ENCODE measurements around the gene TARBP2. TPM values are rescaled to one million over a fixed set of nuclear protein-coding genes. Genes with fewer than 3 reads are reported as not detected.

The TARBP2 gene
- total RNA-seq, 1 experiment from 2014 or later: 47.8 TPM

GRCh38 chr12:53507603-53507885, 6.5 kb downstream of the TARBP2 start:
- intact Hi-C loops (cut with micrococcal nuclease; ENCODE audit: unreplicated experiment): loop anchor here (10.0 kb wide), 1 partner anchor 443 kb away; no protein-coding TSS in a partner anchor
- TF ChIP-seq CTCF (conservative IDR thresholded peaks at IDR 0.05) (no peak), EZH2 (IDR thresholded peaks at IDR 0.05; ENCODE audit: low read depth) (no peak)
- POLR2A ChIA-PET (ENCODE audit: unreplicated experiment): no interaction called here
- Histone ChIP-seq H2AFZ (no peak overlapping the region), H3K4me2 (no peak overlapping the region), H3K27ac (no peak overlapping the region), H3K4me1 (replicated peaks; ENCODE audit: insufficient read depth) (peaks cover 3% of the 10 kb centered on the region), H3F3A (ENCODE audit: insufficient read depth, low read depth) (peaks cover 10% of the 10 kb centered on the region; the same call in 1 of the 2 replicates), H3K9me3 (ENCODE audit: insufficient read depth, low read depth) (no peaks in the 10 kb centered on the region), H4K20me1 (ENCODE audit: insufficient read depth) (no peaks in the 10 kb centered on the region), H3K79me2 (ENCODE audit: low read depth) (peaks cover 15% of the 10 kb centered on the region), H3K27me3 (ENCODE audit: insufficient read depth, low read depth) (no peaks in the 10 kb centered on the region), H3K9me2 (ENCODE audit: insufficient read depth) (no peaks in the 10 kb centered on the region), H3K4me3 (no peak overlapping the region), H3K36me3 (ENCODE audit: low read depth) (no peaks in the 10 kb centered on the region)
- no peak for DNase-seq
- CTCF ChIA-PET: interaction anchor here (1.8 kb wide), 1 partner anchor 86 kb away, joined by 11 read pairs; no protein-coding TSS in a partner anchor
- BruUV-seq (replicated peaks): no TSS peak

- no peaks in the 10 kb centered on the region for H3K27me3 ChIP-seq (ENCODE audit: insufficient read depth, low read depth)
- no peaks in the 10 kb centered on the region for H3K9me2 ChIP-seq (ENCODE audit: insufficient read depth)
- H4K20me1 ChIP-seq (ENCODE audit: insufficient read depth): no peaks in the 10 kb centered on the region
- H3K4me2 ChIP-seq: no peak overlapping the region
- TF ChIP-seq EZH2 (IDR thresholded peaks at IDR 0.05; ENCODE audit: low read depth) (no peak), CTCF (conservative IDR thresholded peaks at IDR 0.05) (peak; percentile 90)
- H3K36me3 ChIP-seq (ENCODE audit: low read depth): no peaks in the 10 kb centered on the region
- no peak overlapping the region for H3K27ac ChIP-seq
- no peaks in the 10 kb centered on the region for H3K4me1 ChIP-seq (replicated peaks; ENCODE audit: insufficient read depth)
- no peaks in the 10 kb centered on the region for H3K9me3 ChIP-seq (ENCODE audit: insufficient read depth, low read depth)
- ChIA-PET POLR2A (ENCODE audit: unreplicated experiment) (interaction anchor here (0.6 to 0.7 kb wide), 2 partner anchors 167 to 1316 kb away, joined by 3 to 4 read pairs; partner anchors contain the start of gene ATP5MC2), CTCF (interaction anchor here (0.6 to 1.8 kb wide), 7 partner anchors 17 to 492 kb away, joined by 3 to 11 read pairs (median 4); partner anchors contain the start of gene ATP5MC2)
- peak; percentile 51 to 81 for DNase-seq
- H3K79me2 ChIP-seq (ENCODE audit: low read depth): peaks cover 4% of the 10 kb centered on the region; the same call in 1 of the 2 replicates
- BruUV-seq (replicated peaks): no TSS peak
- peaks cover 10% of the 10 kb centered on the region; the same call in 1 of the 2 replicates for H3F3A ChIP-seq (ENCODE audit: insufficient read depth, low read depth)
- no peak overlapping the region for H2AFZ ChIP-seq
- intact Hi-C loops (cut with micrococcal nuclease; ENCODE audit: unreplicated experiment): loop anchor here (1.0 to 10.0 kb wide), 4 partner anchors 88 to 444 kb away; no protein-coding TSS in a partner anchor
- H3K4me3 ChIP-seq: no peak overlapping the region
Observed at GRCh38 chr12:53508534-53509170, 7.6 kb downstream of the TARBP2 start.

- ChIA-PET POLR2A (ENCODE audit: unreplicated experiment) (no interaction called here), CTCF (interaction anchor here (1.0 kb wide), 1 partner anchor 447 kb away, joined by 3 read pairs; no protein-coding TSS in a partner anchor)
- intact Hi-C loops (cut with micrococcal nuclease; ENCODE audit: unreplicated experiment): no loop called here
Observed at GRCh38 chr12:53510181-53510812, 9.2 kb downstream of the TARBP2 start.

More at GRCh38 chr12:53510181-53510812, 9.2 kb downstream of the TARBP2 start:
- no peak overlapping the region for H3K4me2 ChIP-seq
- DNase-seq: no peak
- no peaks in the 10 kb centered on the region for H3K4me1 ChIP-seq (replicated peaks; ENCODE audit: insufficient read depth)
- no peak overlapping the region for H2AFZ ChIP-seq
- no peaks in the 10 kb centered on the region for H3K9me2 ChIP-seq (ENCODE audit: insufficient read depth)
- TF ChIP-seq CTCF (conservative IDR thresholded peaks at IDR 0.05): no peak
- TF ChIP-seq EZH2 (IDR thresholded peaks at IDR 0.05; ENCODE audit: low read depth): no peak
- BruUV-seq (replicated peaks): no TSS peak
- H3K36me3 ChIP-seq (ENCODE audit: low read depth): no peaks in the 10 kb centered on the region
- H4K20me1 ChIP-seq (ENCODE audit: insufficient read depth): no peaks in the 10 kb centered on the region
- no peaks in the 10 kb centered on the region for H3K27me3 ChIP-seq (ENCODE audit: insufficient read depth, low read depth)
- H3K79me2 ChIP-seq (ENCODE audit: low read depth): no peaks in the 10 kb centered on the region
- H3K9me3 ChIP-seq (ENCODE audit: insufficient read depth, low read depth): no peaks in the 10 kb centered on the region
- H3K4me3 ChIP-seq: no peak overlapping the region
- H3F3A ChIP-seq (ENCODE audit: insufficient read depth, low read depth): peaks cover 10% of the 10 kb centered on the region; the same call in 1 of the 2 replicates
- no peak overlapping the region for H3K27ac ChIP-seq

Measured in PC-9 (cell line).